DND-41 (cell line): ENCODE data around the gene TSPAN18.

ENCODE experiments used
- ATAC-seq: fragments of 200-7000 bp; cut with Tn5 transposase; 3 replicates; pipeline ENCODE4 v1.9.1; 2021; ENCODE audit warnings: low read depth; ENCODE audit not compliant: insufficient read depth
- DNase-seq: peaks from one replicate; pipeline ENCODE4 v3.0.0-alpha.2; 2020
- H2AFZ ChIP-seq: 2 replicates; pipeline ENCODE4 v1.6.0; 2012; ENCODE audit warnings: low read depth, low read length
- H3K27ac ChIP-seq: 2 replicates; pipeline ENCODE4 v1.5.1; 2012; ENCODE audit warnings: low read length, inconsistent platforms
- H3K27me3 ChIP-seq: fragments of 200-600 bp; sonication (generic); 2 replicates; pipeline ENCODE4 v1.6.0; 2012; ENCODE audit warnings: low read length, mild to moderate bottlenecking, inconsistent platforms; ENCODE audit not compliant: insufficient read depth, poor library complexity
- H3K36me3 ChIP-seq: 2 replicates; pipeline ENCODE4 v1.5.1; 2012; ENCODE audit warnings: low read length, inconsistent platforms; ENCODE audit not compliant: insufficient read depth
- H3K4me1 ChIP-seq: 2 replicates; pipeline ENCODE4 v1.5.1; 2012; ENCODE audit warnings: mild to moderate bottlenecking, low read length; ENCODE audit not compliant: insufficient read depth
- H3K4me2 ChIP-seq: 2 replicates; pipeline ENCODE4 v1.6.0; 2012; ENCODE audit warnings: mild to moderate bottlenecking, moderate library complexity, low read length, inconsistent platforms; ENCODE audit not compliant: insufficient read depth
- H3K4me3 ChIP-seq, 2 experiments: fragments of 200-600 bp in 1 of 2; shearing (Covaris generic) in 1 of 2; 2 replicates each; pipeline ENCODE4 v1.5.1; 2012 to 2016; ENCODE audit warnings: inconsistent platforms in 2 of 2, low read length in 2 of 2, mild to moderate bottlenecking in 2 of 2, low read depth in 1 of 2, moderate library complexity in 1 of 2
- H3K79me2 ChIP-seq: 2 replicates; pipeline ENCODE4 v1.6.0; 2012; ENCODE audit warnings: low read length, inconsistent platforms; ENCODE audit not compliant: insufficient read depth
- H3K9ac ChIP-seq: 2 replicates; pipeline ENCODE4 v1.6.0; 2012; ENCODE audit warnings: low read depth, mild to moderate bottlenecking, inconsistent platforms, low read length, moderate library complexity
- H3K9me3 ChIP-seq: 2 replicates; pipeline ENCODE4 v1.5.1; 2012; ENCODE audit warnings: low read length, moderate library complexity, mild to moderate bottlenecking, inconsistent platforms; ENCODE audit not compliant: insufficient read depth, severe bottlenecking
- H4K20me1 ChIP-seq: 2 replicates; pipeline ENCODE4 v1.6.0; 2012; ENCODE audit warnings: low read length; ENCODE audit not compliant: insufficient read depth
- CTCF ChIP-seq: IDR thresholded peaks from 2 replicates; pipeline ENCODE4 v1.5.1; 2012; ENCODE audit warnings: borderline replicate concordance, low read length, moderate library complexity, mild to moderate bottlenecking; ENCODE audit not compliant: poor library complexity, severe bottlenecking; ENCODE audit errors: extremely low read depth
- EZH2 ChIP-seq: IDR thresholded peaks from 3 replicates; pipeline ENCODE4 v1.6.1; 2012; ENCODE audit warnings: borderline replicate concordance, low read depth, mild to moderate bottlenecking, moderate library complexity, low read length, inconsistent platforms; ENCODE audit not compliant: severe bottlenecking

The TSPAN18 gene

DNA sequence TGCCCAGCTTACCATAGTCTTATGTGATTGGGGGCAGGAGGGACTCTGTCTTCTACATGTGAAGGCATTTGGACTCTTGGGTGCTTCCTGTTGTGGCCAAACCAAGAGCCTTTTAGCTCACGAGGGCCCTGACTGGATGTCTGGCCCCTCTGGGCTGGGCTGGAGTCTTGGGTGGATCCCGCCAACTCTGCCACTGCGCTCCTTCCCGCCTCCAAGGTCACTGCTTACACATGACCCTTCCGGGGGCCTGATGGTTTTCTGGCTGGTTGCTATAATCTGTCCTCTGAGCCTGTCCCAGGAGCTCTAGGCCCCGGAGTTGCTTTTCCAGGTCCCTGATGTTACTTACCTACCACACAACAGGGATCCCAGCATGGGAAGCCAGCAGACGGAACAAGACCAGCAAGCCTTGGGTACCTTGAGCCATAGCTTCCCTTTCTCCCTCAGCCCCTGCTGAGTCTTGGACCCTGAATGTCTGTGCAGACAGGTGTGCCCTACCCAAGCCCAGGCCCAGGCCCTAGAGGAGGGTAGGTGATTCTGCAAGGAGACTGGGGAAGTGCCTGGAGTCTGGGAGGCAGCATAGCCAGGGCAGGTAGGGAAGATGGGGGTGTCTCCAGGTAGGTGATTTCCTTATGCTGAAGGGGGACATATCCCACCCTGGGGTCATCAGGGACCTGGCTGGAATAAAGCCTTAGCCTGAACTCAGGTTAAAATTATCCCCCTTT is 100.3 kb downstream of the TSPAN18 start:
- ATAC-seq = no peak
- peaks cover 3% of the 10 kb centered on the region for H3K27me3 ChIP-seq
- no peak overlapping the region for H3K27ac ChIP-seq
- H3K4me1 ChIP-seq = no peaks in the 10 kb centered on the region
- DNase-seq = no peak
- no peak overlapping the region for H3K4me3 ChIP-seq
- peaks cover 4% of the 10 kb centered on the region for H3K9me3 ChIP-seq
- no peaks in the 10 kb centered on the region for H3K36me3 ChIP-seq
- no peak overlapping the region for H3K9ac ChIP-seq
- no peaks in the 10 kb centered on the region for H3K79me2 ChIP-seq
- H3K4me2 ChIP-seq = no peak overlapping the region
- TF ChIP-seq EZH2 = no peak
- TF ChIP-seq CTCF = no peak
- no peak overlapping the region for H2AFZ ChIP-seq
- peaks cover 2% of the 10 kb centered on the region; the same call in 1 of the 2 replicates for H4K20me1 ChIP-seq

GRCh38 chr11:44828296-44828695 is 101.5 kb downstream of the TSPAN18 start:
- H2AFZ ChIP-seq = no peak overlapping the region
- DNase-seq = no peak
- H3K79me2 ChIP-seq = no peaks in the 10 kb centered on the region
- TF ChIP-seq CTCF = no peak
- TF ChIP-seq EZH2 = no peak
- H3K4me1 ChIP-seq = no peaks in the 10 kb centered on the region
- no peak overlapping the region for H3K4me3 ChIP-seq
- no peak overlapping the region for H3K9ac ChIP-seq
- no peaks in the 10 kb centered on the region for H3K9me3 ChIP-seq
- no peak overlapping the region for H3K27ac ChIP-seq
- H3K4me2 ChIP-seq = no peak overlapping the region
- no peaks in the 10 kb centered on the region for H3K36me3 ChIP-seq
- ATAC-seq = no peak
- peaks cover 2% of the 10 kb centered on the region; the same call in 1 of the 2 replicates for H4K20me1 ChIP-seq
- peaks cover 3% of the 10 kb centered on the region for H3K27me3 ChIP-seq

DNA sequence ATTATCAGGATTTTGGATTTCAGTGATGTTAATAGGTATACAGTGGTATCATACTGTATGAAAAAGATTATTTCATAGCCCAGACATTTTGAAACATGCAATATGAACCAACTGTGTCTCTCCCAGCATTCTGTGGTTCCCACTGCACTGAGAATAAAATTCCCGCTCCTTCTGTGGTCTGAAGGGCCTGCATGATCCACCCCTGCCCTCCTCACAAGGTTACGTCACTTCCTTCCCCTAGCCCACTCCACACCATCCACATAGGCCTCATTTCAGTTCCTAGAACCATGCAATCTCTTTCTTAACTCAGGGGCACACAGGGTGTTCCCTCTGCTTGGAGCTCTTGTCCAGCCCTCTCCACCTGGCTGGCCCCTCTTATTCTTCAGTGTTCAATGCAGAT is 103.1 kb downstream of the TSPAN18 start:
- peaks cover 6% of the 10 kb centered on the region for H3K27me3 ChIP-seq
- no peak overlapping the region for H3K4me2 ChIP-seq
- H3K36me3 ChIP-seq = no peaks in the 10 kb centered on the region
- no peak overlapping the region for H3K4me3 ChIP-seq
- no peak for ATAC-seq
- TF ChIP-seq EZH2 = no peak
- TF ChIP-seq CTCF = no peak
- no peak overlapping the region for H3K27ac ChIP-seq
- H3K9ac ChIP-seq = no peak overlapping the region
- no peaks in the 10 kb centered on the region for H3K79me2 ChIP-seq
- no peaks in the 10 kb centered on the region for H3K4me1 ChIP-seq
- peaks cover 2% of the 10 kb centered on the region; the same call in 1 of the 2 replicates for H4K20me1 ChIP-seq
- H2AFZ ChIP-seq = no peak overlapping the region
- DNase-seq = no peak
- H3K9me3 ChIP-seq = no peaks in the 10 kb centered on the region
